ENCODE data around the gene ZNF148. TPM values are rescaled to one million over a fixed set of nuclear protein-coding genes. Genes with fewer than 3 reads are reported as not detected.

The ZNF148 gene
- polyA plus RNA-seq, 2 of the 4 experiments (the other 2 are of a cell fraction): 9.9 to 26.5 TPM

GRCh38 chr3:125401402-125401801 is 26.3 kb upstream of the ZNF148 start:
- WGBS (ENCODE audit: missing lambda C conversion rate): 50% methylated on average over 1 of the region's 1 CpG
- CTCF ChIA-PET: no interaction called here

DNA sequence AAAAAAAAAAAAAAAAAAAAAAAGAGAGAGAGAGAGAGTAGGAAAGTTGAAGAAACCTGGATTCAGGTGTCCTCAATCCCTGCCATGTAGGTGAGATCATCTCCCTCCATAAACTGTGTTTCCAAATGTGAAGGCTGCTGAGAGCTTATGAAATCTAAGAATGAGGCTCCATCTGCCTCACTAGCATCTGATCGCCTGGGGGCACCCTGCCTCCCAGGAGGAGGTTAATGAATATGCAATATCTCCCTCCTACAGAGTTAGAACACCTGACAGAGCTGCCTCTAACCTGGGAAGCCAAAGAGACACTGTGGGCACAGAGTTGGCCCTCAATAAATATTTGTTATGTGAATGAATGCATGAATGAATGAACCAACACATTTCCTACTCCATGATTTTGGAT is 23.8 kb upstream of the ZNF148 start:
- no peak overlapping the region for H3K27ac ChIP-seq
- TF ChIP-seq HOXB13 (CRISPR knock-in tag; IDR thresholded peaks at IDR 0.05; ENCODE audit: low read depth) (no peak), ELK1 (IDR thresholded peaks at IDR 0.05; ENCODE audit: low read depth, low read length) (no peak), HDAC2 (IDR thresholded peaks at IDR 0.05) (no peak), BCL3 (IDR thresholded peaks at IDR 0.05) (no peak), MAZ (IDR thresholded peaks at IDR 0.05; ENCODE audit: borderline replicate concordance, low read depth, low read length) (no peak), RCOR1 (IDR thresholded peaks at IDR 0.05; ENCODE audit: low read depth, low read length) (no peak), SREBF2 (IDR thresholded peaks at IDR 0.05) (no peak), ZNF302 (CRISPR knock-in tag; IDR thresholded peaks at IDR 0.05) (no peak), KDM1A (IDR thresholded peaks at IDR 0.05; ENCODE audit: low read depth) (no peak), CEBPB (IDR thresholded peaks at IDR 0.05) (no peak), JUN (IDR thresholded peaks at IDR 0.05) (no peak), RARB (CRISPR knock-in tag; IDR thresholded peaks at IDR 0.05) (no peak), HOXB5 (CRISPR knock-in tag; IDR thresholded peaks at IDR 0.05) (no peak), HEYL (CRISPR knock-in tag; IDR thresholded peaks at IDR 0.05) (no peak), CBX2 (IDR thresholded peaks at IDR 0.05; ENCODE audit: borderline replicate concordance, low read depth) (no peak), RFX5 (IDR thresholded peaks at IDR 0.05) (no peak), POLR2A (IDR thresholded peaks at IDR 0.05; ENCODE audit: low read length) (no peak), CBX8 (IDR thresholded peaks at IDR 0.05) (no peak), TFCP2L1 (CRISPR knock-in tag; IDR thresholded peaks at IDR 0.05) (no peak), RNF2 (IDR thresholded peaks at IDR 0.05; ENCODE audit: borderline replicate concordance, low read depth) (no peak)
- WGBS (ENCODE audit: missing lambda C conversion rate): 0% methylated on average over 1 of the region's 1 CpG
- H3K9me3 ChIP-seq: no peaks in the 10 kb centered on the region
- ChIA-PET POLR2A (no interaction called here), CTCF (no interaction called here)
- H3K4me2 ChIP-seq: no peak overlapping the region
- DNase-seq (ENCODE audit: low read depth in 1 of 2, low spot score in 1 of 2): no peak
- H3K4me3 ChIP-seq: no peak overlapping the region
- ATAC-seq: no peak
- no peaks in the 10 kb centered on the region for H3K4me1 ChIP-seq
- FAIRE-seq: no peak

More at GRCh38 chr3:125401402-125401801, 26.3 kb upstream of the ZNF148 start:
- ATAC-seq: no peak
- Histone ChIP-seq H3K9me3 (no peaks in the 10 kb centered on the region), H3K4me3 (no peak overlapping the region), H3K4me1 (no peaks in the 10 kb centered on the region), H3K4me2 (no peak overlapping the region), H3K27ac (no peak overlapping the region)
- POLR2A ChIA-PET: no interaction called here
- no peak for FAIRE-seq
- DNase-seq (ENCODE audit: low read depth in 1 of 2, low spot score in 1 of 2): no peak
- TF ChIP-seq RAD21 (conservative IDR thresholded peaks at IDR 0.05 in 1 of 2, IDR thresholded peaks at IDR 0.05 in 1 of 2): no peak
- no peak for TF ChIP-seq BCL3 (IDR thresholded peaks at IDR 0.05)
- TF ChIP-seq HEYL (CRISPR knock-in tag; IDR thresholded peaks at IDR 0.05): no peak
- TF ChIP-seq, protein P1, sequence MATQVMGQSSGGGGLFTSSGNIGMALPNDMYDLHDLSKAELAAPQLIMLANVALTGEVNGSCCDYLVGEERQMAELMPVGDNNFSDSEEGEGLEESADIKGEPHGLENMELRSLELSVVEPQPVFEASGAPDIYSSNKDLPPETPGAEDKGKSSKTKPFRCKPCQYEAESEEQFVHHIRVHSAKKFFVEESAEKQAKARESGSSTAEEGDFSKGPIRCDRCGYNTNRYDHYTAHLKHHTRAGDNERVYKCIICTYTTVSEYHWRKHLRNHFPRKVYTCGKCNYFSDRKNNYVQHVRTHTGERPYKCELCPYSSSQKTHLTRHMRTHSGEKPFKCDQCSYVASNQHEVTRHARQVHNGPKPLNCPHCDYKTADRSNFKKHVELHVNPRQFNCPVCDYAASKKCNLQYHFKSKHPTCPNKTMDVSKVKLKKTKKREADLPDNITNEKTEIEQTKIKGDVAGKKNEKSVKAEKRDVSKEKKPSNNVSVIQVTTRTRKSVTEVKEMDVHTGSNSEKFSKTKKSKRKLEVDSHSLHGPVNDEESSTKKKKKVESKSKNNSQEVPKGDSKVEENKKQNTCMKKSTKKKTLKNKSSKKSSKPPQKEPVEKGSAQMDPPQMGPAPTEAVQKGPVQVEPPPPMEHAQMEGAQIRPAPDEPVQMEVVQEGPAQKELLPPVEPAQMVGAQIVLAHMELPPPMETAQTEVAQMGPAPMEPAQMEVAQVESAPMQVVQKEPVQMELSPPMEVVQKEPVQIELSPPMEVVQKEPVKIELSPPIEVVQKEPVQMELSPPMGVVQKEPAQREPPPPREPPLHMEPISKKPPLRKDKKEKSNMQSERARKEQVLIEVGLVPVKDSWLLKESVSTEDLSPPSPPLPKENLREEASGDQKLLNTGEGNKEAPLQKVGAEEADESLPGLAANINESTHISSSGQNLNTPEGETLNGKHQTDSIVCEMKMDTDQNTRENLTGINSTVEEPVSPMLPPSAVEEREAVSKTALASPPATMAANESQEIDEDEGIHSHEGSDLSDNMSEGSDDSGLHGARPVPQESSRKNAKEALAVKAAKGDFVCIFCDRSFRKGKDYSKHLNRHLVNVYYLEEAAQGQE (IDR thresholded peaks at IDR 0.05): no peak
- no peak for TF ChIP-seq ZNF302 (CRISPR knock-in tag; IDR thresholded peaks at IDR 0.05)
- no peak for TF ChIP-seq SREBF2 (IDR thresholded peaks at IDR 0.05)
- no peak for TF ChIP-seq HDAC2 (IDR thresholded peaks at IDR 0.05)
